Measurements from ENCODE around the gene TMCO4. TPM values are rescaled to one million over a fixed set of nuclear protein-coding genes. Genes with fewer than 3 reads are reported as not detected.

TMCO4 gene
- total RNA-seq, 1 experiment from 2014 or later: 19.7 TPM

DNA sequence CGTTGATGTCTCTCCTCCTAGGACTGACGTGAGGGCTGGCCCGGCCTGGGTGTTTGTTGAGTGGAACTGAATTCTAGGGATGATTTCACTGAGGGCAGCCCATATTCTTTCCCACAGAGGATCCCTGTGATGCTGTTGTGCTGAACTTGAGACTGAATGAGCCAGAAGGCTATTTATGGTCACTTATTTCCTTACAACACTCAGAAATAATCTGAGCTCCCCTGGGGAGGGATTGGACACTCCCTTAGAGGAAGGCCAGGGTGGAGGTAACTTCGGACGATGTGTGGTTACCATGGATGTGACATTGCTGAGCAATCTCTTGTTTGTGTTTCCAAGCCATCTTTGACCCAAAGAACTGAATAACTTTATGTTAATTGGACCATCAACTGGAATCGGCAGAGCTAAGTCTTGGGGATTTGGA is 5.1 kb upstream of the TMCO4 start:
- intact Hi-C loops (cut with micrococcal nuclease): loop anchor here (5.0 kb wide), 1 partner anchor 42 kb away; no protein-coding TSS in a partner anchor
- H3K4me1 ChIP-seq (ENCODE audit: insufficient read depth, low read length): peaks cover 9% of the 10 kb centered on the region; the same call in 1 of the 2 replicates
- H4K20me1 ChIP-seq (ENCODE audit: low read length): no peaks in the 10 kb centered on the region
- H3K9me2 ChIP-seq (replicated peaks; ENCODE audit: low read length): no peaks in the 10 kb centered on the region
- ChIA-PET CTCF (no interaction called here), POLR2A (ENCODE audit: unreplicated experiment) (no interaction called here)
- H3K36me3 ChIP-seq (ENCODE audit: low read depth, low read length): no peaks in the 10 kb centered on the region
- H3K9me3 ChIP-seq (ENCODE audit: low read length): no peaks in the 10 kb centered on the region
- no peak for ATAC-seq
- no peak overlapping the region for H3K4me2 ChIP-seq (ENCODE audit: low read length)
- no peak overlapping the region for H2AFZ ChIP-seq (ENCODE audit: low read length)
- H3K4me3 ChIP-seq (ENCODE audit: low read length): no peak overlapping the region
- H3F3A ChIP-seq (ENCODE audit: low read length, unreplicated experiment): no peaks in the 10 kb centered on the region
- H3K27ac ChIP-seq (ENCODE audit: low read length): no peak overlapping the region
- no peak for DNase-seq
- H3K79me2 ChIP-seq (ENCODE audit: low read length): no peaks in the 10 kb centered on the region
- no TSS peak for BruUV-seq (replicated peaks)
- no peaks in the 10 kb centered on the region for H3K27me3 ChIP-seq (ENCODE audit: low read length)
- TF ChIP-seq, protein P1, sequence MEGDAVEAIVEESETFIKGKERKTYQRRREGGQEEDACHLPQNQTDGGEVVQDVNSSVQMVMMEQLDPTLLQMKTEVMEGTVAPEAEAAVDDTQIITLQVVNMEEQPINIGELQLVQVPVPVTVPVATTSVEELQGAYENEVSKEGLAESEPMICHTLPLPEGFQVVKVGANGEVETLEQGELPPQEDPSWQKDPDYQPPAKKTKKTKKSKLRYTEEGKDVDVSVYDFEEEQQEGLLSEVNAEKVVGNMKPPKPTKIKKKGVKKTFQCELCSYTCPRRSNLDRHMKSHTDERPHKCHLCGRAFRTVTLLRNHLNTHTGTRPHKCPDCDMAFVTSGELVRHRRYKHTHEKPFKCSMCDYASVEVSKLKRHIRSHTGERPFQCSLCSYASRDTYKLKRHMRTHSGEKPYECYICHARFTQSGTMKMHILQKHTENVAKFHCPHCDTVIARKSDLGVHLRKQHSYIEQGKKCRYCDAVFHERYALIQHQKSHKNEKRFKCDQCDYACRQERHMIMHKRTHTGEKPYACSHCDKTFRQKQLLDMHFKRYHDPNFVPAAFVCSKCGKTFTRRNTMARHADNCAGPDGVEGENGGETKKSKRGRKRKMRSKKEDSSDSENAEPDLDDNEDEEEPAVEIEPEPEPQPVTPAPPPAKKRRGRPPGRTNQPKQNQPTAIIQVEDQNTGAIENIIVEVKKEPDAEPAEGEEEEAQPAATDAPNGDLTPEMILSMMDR (conservative IDR thresholded peaks at IDR 0.05; ENCODE audit: low read depth, low read length): no peak
- no peak for TF ChIP-seq EZH2 (IDR thresholded peaks at IDR 0.05; ENCODE audit: low read length, unreplicated experiment)
- TF ChIP-seq EZH2phosphoT487 (IDR thresholded peaks at IDR 0.05; ENCODE audit: borderline replicate concordance, low read length): no peak
- H3K9ac ChIP-seq (ENCODE audit: low read length): no peak overlapping the region

DNA sequence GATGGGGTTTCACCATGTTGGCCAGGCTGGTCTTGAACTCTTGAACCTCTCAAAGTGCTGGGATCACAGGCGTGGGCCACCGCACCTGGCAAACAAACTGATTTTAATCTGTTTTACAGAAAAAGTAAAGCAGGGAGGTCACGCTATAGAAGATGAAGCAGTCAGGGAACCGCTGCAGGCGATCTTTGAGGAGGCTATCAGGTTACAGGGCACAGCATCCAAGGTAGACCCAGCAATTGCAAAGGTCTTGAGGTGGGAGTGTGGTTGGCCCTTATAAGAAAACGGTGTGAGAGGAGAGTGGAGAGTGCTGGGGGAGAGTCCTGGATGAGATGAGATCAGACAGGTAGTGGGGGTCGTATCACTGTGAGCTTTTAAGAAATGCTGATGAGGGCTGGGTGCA is 2.6 kb upstream of the TMCO4 start:
- DNase-seq (no peak), ATAC-seq (no peak)
- intact Hi-C loops (cut with micrococcal nuclease): loop anchor here (5.0 kb wide), 1 partner anchor 45 kb away; no protein-coding TSS in a partner anchor
- no TSS peak for BruUV-seq (replicated peaks)
- Histone ChIP-seq H3K4me3 (ENCODE audit: low read length) (no peak overlapping the region), H4K20me1 (ENCODE audit: low read length) (no peaks in the 10 kb centered on the region), H3K9ac (ENCODE audit: low read length) (no peak overlapping the region), H3K4me1 (ENCODE audit: insufficient read depth, low read length) (peaks cover 17% of the 10 kb centered on the region; the same call in 1 of the 2 replicates), H2AFZ (ENCODE audit: low read length) (no peak overlapping the region), H3K36me3 (ENCODE audit: low read depth, low read length) (no peaks in the 10 kb centered on the region), H3K9me3 (ENCODE audit: low read length) (no peaks in the 10 kb centered on the region), H3K9me2 (replicated peaks; ENCODE audit: low read length) (no peaks in the 10 kb centered on the region), H3K4me2 (ENCODE audit: low read length) (no peak overlapping the region), H3K27ac (ENCODE audit: low read length) (no peak overlapping the region), H3K27me3 (ENCODE audit: low read length) (no peaks in the 10 kb centered on the region), H3K79me2 (ENCODE audit: low read length) (no peaks in the 10 kb centered on the region), H3F3A (ENCODE audit: low read length, unreplicated experiment) (no peaks in the 10 kb centered on the region)
- TF ChIP-seq EZH2phosphoT487 (IDR thresholded peaks at IDR 0.05; ENCODE audit: borderline replicate concordance, low read length): no peak
- TF ChIP-seq EZH2 (IDR thresholded peaks at IDR 0.05; ENCODE audit: low read length, unreplicated experiment): no peak
- TF ChIP-seq, protein P1 (conservative IDR thresholded peaks at IDR 0.05; ENCODE audit: low read depth, low read length): no peak
- POLR2A ChIA-PET (ENCODE audit: unreplicated experiment): no interaction called here
- CTCF ChIA-PET: no interaction called here

DNA sequence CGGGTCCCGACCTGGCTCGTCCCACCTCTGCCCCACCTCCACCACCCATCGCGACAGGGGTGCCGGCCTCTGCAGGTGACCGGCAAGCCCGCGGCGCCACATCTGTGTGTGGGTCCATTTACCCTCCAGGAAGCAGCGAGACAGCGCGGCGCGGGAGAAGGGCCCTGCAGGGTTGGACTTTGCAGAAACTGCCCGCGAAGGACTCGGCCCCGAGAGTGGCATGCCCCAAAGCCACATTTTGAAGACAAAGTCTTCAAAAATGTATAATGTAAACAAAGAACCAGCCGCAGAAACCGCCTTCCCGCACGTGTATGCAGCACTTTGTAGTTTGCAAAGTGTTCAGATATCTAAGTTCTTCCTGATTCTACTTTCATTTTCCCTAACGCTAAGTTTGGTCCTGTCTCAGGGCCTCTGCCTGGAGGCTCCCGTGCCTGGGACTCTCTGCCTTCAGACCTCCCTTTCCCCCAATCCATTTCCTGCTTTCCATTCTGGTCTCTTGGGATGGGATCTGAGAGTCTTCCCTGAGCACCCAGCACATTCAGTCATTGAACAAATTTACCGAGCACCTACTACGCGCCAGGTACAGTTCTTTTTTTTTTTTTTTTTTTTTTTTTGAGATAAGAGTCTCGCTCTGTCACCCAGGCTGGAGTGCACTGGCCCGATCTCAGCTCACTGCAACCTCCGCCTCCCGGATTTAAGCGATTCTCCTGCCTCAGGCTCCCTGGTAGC is 524 bp upstream of the TMCO4 start:
- H3K9ac ChIP-seq (ENCODE audit: low read length): peak overlapping the region; percentile 77
- BruUV-seq (replicated peaks): TSS peak; percentile 83

More for the DNA sequence above, 524 bp upstream of the TMCO4 start:
- peaks cover 17% of the 10 kb centered on the region; the same call in 1 of the 2 replicates for H3K4me1 ChIP-seq (ENCODE audit: insufficient read depth, low read length)
- intact Hi-C loops (cut with micrococcal nuclease): loop anchor here (5.0 kb wide), 1 partner anchor 47 kb away; no protein-coding TSS in a partner anchor
- peak overlapping the region; percentile 75 for H3K4me3 ChIP-seq (ENCODE audit: low read length)
- CTCF ChIA-PET: interaction anchor here (0.6 kb wide), 1 partner anchor 61 kb away, joined by 5 read pairs; no protein-coding TSS in a partner anchor
- no peaks in the 10 kb centered on the region for H4K20me1 ChIP-seq (ENCODE audit: low read length)
- peak; percentile 64 for ATAC-seq
- H3F3A ChIP-seq (ENCODE audit: low read length, unreplicated experiment): no peaks in the 10 kb centered on the region
- no peaks in the 10 kb centered on the region for H3K9me2 ChIP-seq (replicated peaks; ENCODE audit: low read length)
- H3K4me2 ChIP-seq (ENCODE audit: low read length): peak overlapping the region; percentile 88
- H3K27ac ChIP-seq (ENCODE audit: low read length): peak overlapping the region; percentile 59
- POLR2A ChIA-PET (ENCODE audit: unreplicated experiment): no interaction called here
- H3K79me2 ChIP-seq (ENCODE audit: low read length): no peaks in the 10 kb centered on the region
- peak; percentile 51 for DNase-seq
- no peaks in the 10 kb centered on the region for H3K36me3 ChIP-seq (ENCODE audit: low read depth, low read length)
- H2AFZ ChIP-seq (ENCODE audit: low read length): peak overlapping the region; percentile 84
- no peaks in the 10 kb centered on the region for H3K27me3 ChIP-seq (ENCODE audit: low read length)
- no peaks in the 10 kb centered on the region for H3K9me3 ChIP-seq (ENCODE audit: low read length)
- TF ChIP-seq EZH2phosphoT487 (IDR thresholded peaks at IDR 0.05; ENCODE audit: borderline replicate concordance, low read length): no peak
- TF ChIP-seq EZH2 (IDR thresholded peaks at IDR 0.05; ENCODE audit: low read length, unreplicated experiment): no peak
- TF ChIP-seq, protein P1 (conservative IDR thresholded peaks at IDR 0.05; ENCODE audit: low read depth, low read length): no peak
